Testis (tissue), 2 donors: ENCODE data around the gene WRNIP1.

Source experiments
- POLR2A ChIP-seq: fragments of 450-650 bp; IDR thresholded peaks from one replicate; pipeline ENCODE4 v1.6.1; 2017; ENCODE audit warnings: antibody characterized with exemption, mild to moderate bottlenecking, moderate library complexity
- TF ChIP-seq, protein P1 (sequence below), 3 experiments: fragments of 450-650 bp in 2 of 3; fragments of 200-600 bp in 1 of 3; sonication (generic) in 1 of 3; IDR thresholded peaks; one replicate each; pipeline ENCODE4 v1.5.1; 2016 to 2019; ENCODE audit warnings: antibody characterized with exemption in 3 of 3, mild to moderate bottlenecking in 2 of 3, moderate library complexity in 1 of 3

GRCh38 chr6:2763345-2763841, 1.8 kb upstream of the WRNIP1 start:
- TF ChIP-seq POLR2A, result no peak
- TF ChIP-seq, protein P1, sequence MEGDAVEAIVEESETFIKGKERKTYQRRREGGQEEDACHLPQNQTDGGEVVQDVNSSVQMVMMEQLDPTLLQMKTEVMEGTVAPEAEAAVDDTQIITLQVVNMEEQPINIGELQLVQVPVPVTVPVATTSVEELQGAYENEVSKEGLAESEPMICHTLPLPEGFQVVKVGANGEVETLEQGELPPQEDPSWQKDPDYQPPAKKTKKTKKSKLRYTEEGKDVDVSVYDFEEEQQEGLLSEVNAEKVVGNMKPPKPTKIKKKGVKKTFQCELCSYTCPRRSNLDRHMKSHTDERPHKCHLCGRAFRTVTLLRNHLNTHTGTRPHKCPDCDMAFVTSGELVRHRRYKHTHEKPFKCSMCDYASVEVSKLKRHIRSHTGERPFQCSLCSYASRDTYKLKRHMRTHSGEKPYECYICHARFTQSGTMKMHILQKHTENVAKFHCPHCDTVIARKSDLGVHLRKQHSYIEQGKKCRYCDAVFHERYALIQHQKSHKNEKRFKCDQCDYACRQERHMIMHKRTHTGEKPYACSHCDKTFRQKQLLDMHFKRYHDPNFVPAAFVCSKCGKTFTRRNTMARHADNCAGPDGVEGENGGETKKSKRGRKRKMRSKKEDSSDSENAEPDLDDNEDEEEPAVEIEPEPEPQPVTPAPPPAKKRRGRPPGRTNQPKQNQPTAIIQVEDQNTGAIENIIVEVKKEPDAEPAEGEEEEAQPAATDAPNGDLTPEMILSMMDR (IDR thresholded peaks at IDR 0.05), result no peak
